CD14-positive monocyte (primary cell): Measurements from ENCODE around the gene CDYL2. TPM values are rescaled to one million over a fixed set of nuclear protein-coding genes. Genes with fewer than 3 reads are reported as not detected.

Experiments used
- DNase-seq, 3 donors: peaks; one replicate each; pipeline ENCODE4 v3.0.0-alpha.2; 2011 to 2022
- H2AFZ ChIP-seq: 2 replicates; pipeline ENCODE4 v1.6.0; 2012; ENCODE audit warnings: mild to moderate bottlenecking, low read depth, low read length, inconsistent platforms; ENCODE audit not compliant: insufficient read depth, poor library complexity, severe bottlenecking
- H3K27ac ChIP-seq, 2 donors: 1 replicate in 1 of 2; 2 replicates in 1 of 2; pipeline ENCODE4 v1.5.1; 2012 to 2013; ENCODE audit warnings: low read length in 2 of 2, control low read depth in 1 of 2, inconsistent platforms in 1 of 2, low read depth in 1 of 2, mild to moderate bottlenecking in 1 of 2
- H3K27me3 ChIP-seq, 2 donors: one replicate each; pipeline versions ENCODE4 v1.6.0 to v1.6.1; 2011 to 2013; ENCODE audit warnings: low read length in 2 of 2; ENCODE audit not compliant: control insufficient read depth in 2 of 2, insufficient read depth in 2 of 2
- H3K36me3 ChIP-seq, 2 donors: replicated peaks in 1 of 2; 1 replicate in 1 of 2; 2 replicates in 1 of 2; pipeline versions ENCODE4 v1.5.1 to v1.6.1; 2012 to 2013; ENCODE audit warnings: low read length in 2 of 2, control low read depth in 1 of 2, inconsistent platforms in 1 of 2, mild to moderate bottlenecking in 1 of 2; ENCODE audit not compliant: insufficient read depth in 2 of 2, control insufficient read depth in 1 of 2
- H3K4me1 ChIP-seq, 2 donors: 1 replicate in 1 of 2; 2 replicates in 1 of 2; pipeline versions ENCODE4 v1.5.1 to v1.6.1; 2012 to 2013; ENCODE audit warnings: low read length in 2 of 2, control low read depth in 1 of 2, inconsistent platforms in 1 of 2, mild to moderate bottlenecking in 1 of 2, moderate library complexity in 1 of 2; ENCODE audit not compliant: insufficient read depth in 2 of 2, control insufficient read depth in 1 of 2
- H3K4me2 ChIP-seq: replicated peaks from 2 replicates; pipeline ENCODE3; 2012; ENCODE audit warnings: low read length, moderate library complexity, mild to moderate bottlenecking; ENCODE audit not compliant: poor library complexity, severe bottlenecking; ENCODE audit errors: extremely low read depth
- H3K4me3 ChIP-seq, 3 experiments: fragments of 200-600 bp in 1 of 3; sonication (generic) in 1 of 3; replicated peaks in 1 of 3; 1 replicate in 2 of 3; 2 replicates in 1 of 3; pipeline ENCODE4 v1.5.1; 2011 to 2013; ENCODE audit warnings: low read length in 3 of 3, mild to moderate bottlenecking in 3 of 3, control low read depth in 2 of 3, low read depth in 2 of 3, inconsistent platforms in 1 of 3, moderate library complexity in 1 of 3
- H3K79me2 ChIP-seq: 2 replicates; pipeline ENCODE4 v1.6.0; 2012; ENCODE audit warnings: mild to moderate bottlenecking, control low read depth, inconsistent platforms, low read length, moderate library complexity; ENCODE audit not compliant: insufficient read depth
- H3K9ac ChIP-seq: 2 replicates; pipeline ENCODE4 v1.6.0; 2017; ENCODE audit warnings: low read length, mild to moderate bottlenecking; ENCODE audit not compliant: insufficient read depth, poor library complexity, severe bottlenecking
- H3K9me3 ChIP-seq, 2 donors: replicated peaks in 1 of 2; 1 replicate in 1 of 2; 2 replicates in 1 of 2; pipeline versions ENCODE4 v1.5.1 to v1.6.1; 2012 to 2013; ENCODE audit warnings: low read length in 2 of 2, control low read depth in 1 of 2; ENCODE audit not compliant: control insufficient read depth in 1 of 2, insufficient read depth in 1 of 2
- H4K20me1 ChIP-seq: 2 replicates; pipeline ENCODE4 v1.6.0; 2012; ENCODE audit warnings: mild to moderate bottlenecking, low read length, control low read depth, moderate library complexity; ENCODE audit not compliant: insufficient read depth
- H3K27ac Mint-ChIP-seq, 7 donors: one replicate each; pipeline ENCODE4 v1.8.0; 2020; ENCODE audit warnings: mild to moderate bottlenecking in 7 of 7, mixed read lengths in 7 of 7, moderate library complexity in 6 of 7, inconsistent platforms in 2 of 7
- H3K27me3 Mint-ChIP-seq, 3 donors: one replicate each; pipeline ENCODE4 v1.8.0; 2021 to 2022; ENCODE audit warnings: low read depth in 3 of 3, mild to moderate bottlenecking in 3 of 3, mixed read lengths in 3 of 3, moderate library complexity in 3 of 3, inconsistent platforms in 1 of 3
- H3K36me3 Mint-ChIP-seq, 2 donors: one replicate each; pipeline ENCODE4 v1.8.0; 2020; ENCODE audit warnings: mixed read lengths in 2 of 2, inconsistent platforms in 1 of 2, mild to moderate bottlenecking in 1 of 2
- H3K4me1 Mint-ChIP-seq: one replicate; pipeline ENCODE4 v1.8.0; 2020; ENCODE audit warnings: mild to moderate bottlenecking, mixed read lengths
- H3K4me3 Mint-ChIP-seq, 2 donors: one replicate each; pipeline ENCODE4 v1.8.0; 2020; ENCODE audit warnings: mild to moderate bottlenecking in 2 of 2, mixed read lengths in 2 of 2, moderate library complexity in 1 of 2
- H3K9me3 Mint-ChIP-seq, 7 donors: one replicate each; pipeline ENCODE4 v1.8.0; 2020 to 2022; ENCODE audit warnings: mixed read lengths in 7 of 7, mild to moderate bottlenecking in 6 of 7, moderate library complexity in 6 of 7, inconsistent platforms in 2 of 7
- WGBS: methylation state at CpG from one replicate; pipeline ENCODE4 v1.1.5; 2013; ENCODE audit warnings: missing lambda C conversion rate; ENCODE audit not compliant: insufficient coverage; 5-methylcytosine and 5-hydroxymethylcytosine counted together
- intact Hi-C, 2 donors: fragments of 100-400 bp; cut with micrococcal nuclease; formaldehyde crosslinking; loops; one replicate each; pipeline versions ENCODE4 v1.15.0 to v1.15.1; 2023
- polyA plus RNA-seq, 3 donors: library from polyadenylated mRNA; depleted of rRNA in 1 of 3; unstranded in 2 of 3; stranded (reverse) in 1 of 3; fragments of 300-500 nt in 2 of 3; fragments of >200 nt in 1 of 3; fragmentation: Illumina TruSeq in 2 of 3; gene quantifications; 1 replicate in 2 of 3; 2 replicates in 1 of 3; pipeline ENCODE4 v1.2.3, GENCODE V29; 2012 to 2021
- TF ChIP-seq, protein P1 (sequence below): fragments of 200-600 bp; IDR thresholded peaks from one replicate; pipeline ENCODE4 v1.8.0; 2022; ENCODE audit warnings: antibody characterized with exemption, mild to moderate bottlenecking

Gene CDYL2
- polyA plus RNA-seq, 3 donors, result 0.42 to 2.6 (median 0.93) TPM

DNA sequence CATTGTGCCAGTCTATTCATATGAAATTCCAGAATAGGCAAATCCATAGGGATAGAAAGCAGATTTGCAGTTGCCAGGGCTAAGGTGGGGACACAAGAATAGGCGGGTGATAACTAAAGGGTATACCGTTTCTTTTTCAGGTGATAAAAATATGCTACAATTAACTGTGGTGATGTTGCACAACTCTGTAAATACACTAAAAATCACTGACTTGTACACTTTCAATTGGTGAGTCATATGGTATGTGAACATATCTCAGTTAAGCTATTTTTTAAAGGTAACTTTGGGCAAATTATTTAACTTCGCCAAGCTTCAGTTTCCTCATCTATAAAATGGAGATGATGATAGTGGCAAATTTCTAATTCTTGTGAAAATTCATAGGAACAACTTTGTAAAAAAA lies 65.9 kb downstream of the CDYL2 start:
- peaks cover 13 to 29% (median 17%) of the 10 kb centered on the region in 7 donors for H3K9me3 Mint-ChIP-seq
- intact Hi-C loops, result no loop called here
- peaks cover 4% of the 10 kb centered on the region for H3K4me1 Mint-ChIP-seq
- no peak overlapping the region for H2AFZ ChIP-seq
- H3K4me3 Mint-ChIP-seq, result no peak overlapping the region
- no peak overlapping the region for H3K4me3 ChIP-seq
- no peaks in the 10 kb centered on the region for H3K4me1 ChIP-seq
- H4K20me1 ChIP-seq, result no peaks in the 10 kb centered on the region
- no peak overlapping the region for H3K27ac Mint-ChIP-seq
- H3K27me3 ChIP-seq, result no peaks in the 10 kb centered on the region
- TF ChIP-seq, protein P1, sequence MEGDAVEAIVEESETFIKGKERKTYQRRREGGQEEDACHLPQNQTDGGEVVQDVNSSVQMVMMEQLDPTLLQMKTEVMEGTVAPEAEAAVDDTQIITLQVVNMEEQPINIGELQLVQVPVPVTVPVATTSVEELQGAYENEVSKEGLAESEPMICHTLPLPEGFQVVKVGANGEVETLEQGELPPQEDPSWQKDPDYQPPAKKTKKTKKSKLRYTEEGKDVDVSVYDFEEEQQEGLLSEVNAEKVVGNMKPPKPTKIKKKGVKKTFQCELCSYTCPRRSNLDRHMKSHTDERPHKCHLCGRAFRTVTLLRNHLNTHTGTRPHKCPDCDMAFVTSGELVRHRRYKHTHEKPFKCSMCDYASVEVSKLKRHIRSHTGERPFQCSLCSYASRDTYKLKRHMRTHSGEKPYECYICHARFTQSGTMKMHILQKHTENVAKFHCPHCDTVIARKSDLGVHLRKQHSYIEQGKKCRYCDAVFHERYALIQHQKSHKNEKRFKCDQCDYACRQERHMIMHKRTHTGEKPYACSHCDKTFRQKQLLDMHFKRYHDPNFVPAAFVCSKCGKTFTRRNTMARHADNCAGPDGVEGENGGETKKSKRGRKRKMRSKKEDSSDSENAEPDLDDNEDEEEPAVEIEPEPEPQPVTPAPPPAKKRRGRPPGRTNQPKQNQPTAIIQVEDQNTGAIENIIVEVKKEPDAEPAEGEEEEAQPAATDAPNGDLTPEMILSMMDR, result no peak
- H3K9ac ChIP-seq, result no peak overlapping the region
- H3K79me2 ChIP-seq, result no peaks in the 10 kb centered on the region
- no peak overlapping the region for H3K27ac ChIP-seq
- H3K4me2 ChIP-seq, result no peak overlapping the region
- H3K9me3 ChIP-seq, result peaks cover 9 to 23% of the 10 kb centered on the region in 2 donors
- peaks cover 0 to 3% of the 10 kb centered on the region in 2 donors for H3K36me3 ChIP-seq
- WGBS, result no CpG with 5 or more reads among the region's 3 CpGs
- DNase-seq, result no peak
- peaks cover 0 to 1% (median 0%) of the 10 kb centered on the region in 3 donors for H3K27me3 Mint-ChIP-seq
- peaks cover 12 to 14% of the 10 kb centered on the region in 2 donors for H3K36me3 Mint-ChIP-seq

DNA sequence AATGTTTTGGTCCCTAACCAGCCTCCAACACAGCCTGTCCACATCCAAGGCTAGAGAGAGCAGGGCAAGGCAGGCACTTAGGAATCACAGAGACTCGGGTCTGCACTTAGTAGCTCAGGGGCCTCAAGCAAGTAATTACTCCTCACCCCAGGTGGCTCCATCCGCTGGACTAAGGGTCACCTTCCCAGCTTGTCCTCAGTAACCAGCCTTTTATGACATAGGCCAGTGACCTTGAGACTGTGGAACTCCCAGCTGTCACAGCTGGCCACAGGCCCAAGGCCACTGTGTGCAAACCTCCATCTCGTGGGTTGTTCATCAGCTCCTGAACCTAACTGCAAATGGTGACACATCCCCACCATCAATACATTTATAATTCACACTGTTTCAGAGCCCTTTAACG lies 68.6 kb downstream of the CDYL2 start:
- Histone ChIP-seq H3K4me2 (no peak overlapping the region), H3K4me1 (no peaks in the 10 kb centered on the region), H2AFZ (no peak overlapping the region), H3K27me3 (no peaks in the 10 kb centered on the region), H3K36me3 (no peaks in the 10 kb centered on the region), H3K79me2 (no peaks in the 10 kb centered on the region), H3K9ac (no peak overlapping the region), H3K27ac (no peak overlapping the region), H3K4me3 (no peak overlapping the region), H4K20me1 (no peaks in the 10 kb centered on the region), H3K9me3 (peaks cover 11 to 15% of the 10 kb centered on the region in 2 donors)
- H3K36me3 Mint-ChIP-seq, result peaks cover 6 to 8% of the 10 kb centered on the region in 2 donors
- intact Hi-C loops, result no loop called here
- peaks cover 12 to 34% (median 18%) of the 10 kb centered on the region in 7 donors for H3K9me3 Mint-ChIP-seq
- H3K4me1 Mint-ChIP-seq, result peaks cover 4% of the 10 kb centered on the region
- no peaks in the 10 kb centered on the region for H3K27me3 Mint-ChIP-seq
- no peak overlapping the region for H3K4me3 Mint-ChIP-seq
- TF ChIP-seq, protein P1, result no peak
- no peak for DNase-seq
- 100% methylated on average over 3 of the region's 4 CpGs for WGBS
- H3K27ac Mint-ChIP-seq, result no peak overlapping the region
